GM20000 (cell line): Measurements from ENCODE around the gene UCN3.

Source experiments
- DNase-seq: peaks from one replicate; pipeline ENCODE4 v3.0.0; 2012; ENCODE audit warnings: low spot score
- CTCF ChIP-seq: IDR thresholded peaks from 2 replicates; pipeline ENCODE4 v1.5.1; 2012; ENCODE audit warnings: mild to moderate bottlenecking, control low read depth; ENCODE audit errors: extremely low read depth, missing control alignments

The UCN3 gene

GRCh38 chr10:5364890-5365338, at the start of gene UCN3:
UCN3 (plus strand) TSS chr10:5364966; CDS start chr10:5373721, 8,755 bp downstream.
- no peak for DNase-seq
- TF ChIP-seq CTCF = no peak

- TF ChIP-seq CTCF = no peak
- no peak for DNase-seq
Observed at GRCh38 chr10:5317547-5318107, 47.1 kb upstream of the UCN3 start.

GRCh38 chr10:5318148-5318547, 46.6 kb upstream of the UCN3 start:
- DNase-seq = no peak
- no peak for TF ChIP-seq CTCF

GRCh38 chr10:5319863-5320262, 44.9 kb upstream of the UCN3 start:
- TF ChIP-seq CTCF = no peak
- DNase-seq = no peak

- TF ChIP-seq CTCF = no peak
- DNase-seq = no peak
Observed at GRCh38 chr10:5321273-5321672, 43.5 kb upstream of the UCN3 start.

- no peak for TF ChIP-seq CTCF
- no peak for DNase-seq
Observed at GRCh38 chr10:5323446-5323845, 41.3 kb upstream of the UCN3 start.

GRCh38 chr10:5325076-5325475, 39.7 kb upstream of the UCN3 start:
- no peak for TF ChIP-seq CTCF

More at GRCh38 chr10:5325076-5325475, 39.7 kb upstream of the UCN3 start:
- no peak for DNase-seq
